ENCODE data around the gene SPAG5.
"Not testable (repeated sequence)": the region's sequence is repeated elsewhere in the genome, so short reads cannot be mapped to it uniquely, and the experiment has no call there.

The SPAG5 gene

GRCh38 chr17:28612936-28613872 lies 14.4 kb upstream of the SPAG5 start:
- DNase-seq (ENCODE audit: low spot score) = peak; percentile 78

GRCh38 chr17:28612531-28612930 lies 13.7 kb upstream of the SPAG5 start:
- DNase-seq (ENCODE audit: low spot score) = no peak

- no peak for DNase-seq (ENCODE audit: low spot score)
These were observed 11.6 kb upstream of the SPAG5 start for GRCh38 chr17:28610376-28610775.

GRCh38 chr17:28604031-28604430 lies 5.2 kb upstream of the SPAG5 start:
- DNase-seq (ENCODE audit: low spot score) = not testable (repeated sequence)

- DNase-seq (ENCODE audit: low spot score) = no peak
These were observed 723 bp upstream of the SPAG5 start for GRCh38 chr17:28599311-28600184.

- no peak for DNase-seq (ENCODE audit: low spot score)
These were observed 436 bp downstream of the SPAG5 start for GRCh38 chr17:28598389-28598788.

GRCh38 chr17:28597606-28598383 lies 1.0 kb downstream of the SPAG5 start:
- no peak for DNase-seq (ENCODE audit: low spot score)

- no peak for DNase-seq (ENCODE audit: low spot score)
These were observed 6.6 kb downstream of the SPAG5 start for GRCh38 chr17:28592260-28592659.

GRCh38 chr17:28585851-28586250 lies 13.0 kb downstream of the SPAG5 start:
- DNase-seq (ENCODE audit: low spot score) = no peak

GRCh38 chr17:28584434-28584833 lies 14.4 kb downstream of the SPAG5 start:
- DNase-seq (ENCODE audit: low spot score) = peak; percentile 8

- DNase-seq (ENCODE audit: low spot score) = no peak
These were observed 16.3 kb downstream of the SPAG5 start for GRCh38 chr17:28582513-28582912.

- DNase-seq (ENCODE audit: low spot score) = no peak
These were observed 17.9 kb downstream of the SPAG5 start for GRCh38 chr17:28580959-28581358.

- DNase-seq (ENCODE audit: low spot score) = no peak
These were observed 19.3 kb downstream of the SPAG5 start for GRCh38 chr17:28579526-28579925.

GRCh38 chr17:28578246-28579195 lies 20.3 kb downstream of the SPAG5 start:
- DNase-seq (ENCODE audit: low spot score) = peak; percentile 25

- no peak for DNase-seq (ENCODE audit: low spot score)
These were observed 21.4 kb downstream of the SPAG5 start for GRCh38 chr17:28577466-28577824.

GRCh38 chr17:28576758-28577465 lies 21.9 kb downstream of the SPAG5 start, which contains the start of gene ALDOC:
Gene ALDOC, minus strand, starts transcription at chr17:28576895. Its CDS starts 1,363 bp downstream, at chr17:28575532.
- peak; percentile 87 for DNase-seq (ENCODE audit: low spot score)

- not testable (repeated sequence) for DNase-seq (ENCODE audit: low spot score)
These were observed 22.8 kb downstream of the SPAG5 start for GRCh38 chr17:28576016-28576415.

GRCh38 chr17:28575126-28575795 lies 23.6 kb downstream of the SPAG5 start:
- DNase-seq (ENCODE audit: low spot score) = no peak

GRCh38 chr17:28574526-28574925 lies 24.3 kb downstream of the SPAG5 start:
- no peak for DNase-seq (ENCODE audit: low spot score)
